HG03095 (cell line): ENCODE measurements around the gene SOX8.
"Not testable (repeated sequence)": the region's sequence is repeated elsewhere in the genome, so short reads cannot be mapped to it uniquely, and the experiment has no call there.

ENCODE experiments used
- ATAC-seq: cut with Tn5 transposase; IDR thresholded peaks from one replicate; pipeline ENCODE4 v1.9.1; 2021; ENCODE audit warnings: moderate library complexity; ENCODE audit not compliant: unreplicated experiment

The SOX8 gene

GRCh38 chr16:1021553-1022160 is 40.1 kb downstream of the SOX8 start:
- ATAC-seq, result no peak

- no peak for ATAC-seq
Observed at GRCh38 chr16:1022466-1022865, 40.9 kb downstream of the SOX8 start.

GRCh38 chr16:1024138-1024537 is 42.6 kb downstream of the SOX8 start:
- ATAC-seq, result no peak

- ATAC-seq, result not testable (repeated sequence)
Observed at GRCh38 chr16:1025183-1025809, 43.7 kb downstream of the SOX8 start.

- ATAC-seq, result no peak
Observed at GRCh38 chr16:1026057-1026783, 44.6 kb downstream of the SOX8 start.

GRCh38 chr16:1026784-1027500 is 45.4 kb downstream of the SOX8 start:
- ATAC-seq, result no peak

- no peak for ATAC-seq
Observed at GRCh38 chr16:1027501-1027815, 45.9 kb downstream of the SOX8 start.

- no peak for ATAC-seq
Observed at GRCh38 chr16:1028056-1028455, 46.5 kb downstream of the SOX8 start.

GRCh38 chr16:1028524-1029258 is 47.1 kb downstream of the SOX8 start:
- no peak for ATAC-seq

- no peak for ATAC-seq
Observed at GRCh38 chr16:1029259-1029545, 47.6 kb downstream of the SOX8 start.

GRCh38 chr16:1030473-1030901 is 48.9 kb downstream of the SOX8 start:
- no peak for ATAC-seq

GRCh38 chr16:1031666-1032065 is 50.1 kb downstream of the SOX8 start:
- ATAC-seq, result no peak

GRCh38 chr16:1032607-1033006 is 51.0 kb downstream of the SOX8 start:
- no peak for ATAC-seq

- no peak for ATAC-seq
Observed at GRCh38 chr16:1033128-1033679, 51.6 kb downstream of the SOX8 start.

- no peak for ATAC-seq
Observed at GRCh38 chr16:1034230-1035065, 52.9 kb downstream of the SOX8 start.

- ATAC-seq, result no peak
Observed at GRCh38 chr16:1035066-1035415, 53.5 kb downstream of the SOX8 start.

GRCh38 chr16:1036166-1036565 is 54.6 kb downstream of the SOX8 start:
- ATAC-seq, result no peak
